ENCODE results near the gene ASIC2. TPM values are rescaled to one million over a fixed set of nuclear protein-coding genes. Genes with fewer than 3 reads are reported as not detected.

Gene ASIC2
- total RNA-seq, 4 donors from 2014 or later = 0.48 TPM; not detected in 3

DNA sequence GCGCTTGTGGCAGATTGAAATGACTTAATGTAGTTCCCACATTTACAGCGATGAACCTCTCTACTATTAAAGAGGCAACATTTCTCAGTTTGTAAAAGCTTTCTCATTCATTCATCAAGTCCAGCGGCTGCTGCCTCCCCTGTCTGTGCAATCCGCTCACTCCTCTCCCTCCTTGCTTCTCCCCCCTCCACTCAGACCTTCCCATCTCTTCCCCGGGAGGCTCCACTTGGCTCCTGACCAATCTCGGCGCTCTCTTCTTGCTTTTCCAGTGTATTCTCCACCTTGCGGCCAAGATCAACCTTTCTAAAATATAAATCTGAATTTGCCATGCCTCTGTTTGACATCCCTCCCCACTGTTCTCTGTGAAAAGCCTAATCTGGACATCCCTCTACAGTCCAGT is 117.5 kb downstream of the ASIC2 start:
- DNase-seq (ENCODE audit: low spot score) (no peak), ATAC-seq (ENCODE audit: low FRiP score) (peak; percentile 77)
- TF ChIP-seq, protein P1, sequence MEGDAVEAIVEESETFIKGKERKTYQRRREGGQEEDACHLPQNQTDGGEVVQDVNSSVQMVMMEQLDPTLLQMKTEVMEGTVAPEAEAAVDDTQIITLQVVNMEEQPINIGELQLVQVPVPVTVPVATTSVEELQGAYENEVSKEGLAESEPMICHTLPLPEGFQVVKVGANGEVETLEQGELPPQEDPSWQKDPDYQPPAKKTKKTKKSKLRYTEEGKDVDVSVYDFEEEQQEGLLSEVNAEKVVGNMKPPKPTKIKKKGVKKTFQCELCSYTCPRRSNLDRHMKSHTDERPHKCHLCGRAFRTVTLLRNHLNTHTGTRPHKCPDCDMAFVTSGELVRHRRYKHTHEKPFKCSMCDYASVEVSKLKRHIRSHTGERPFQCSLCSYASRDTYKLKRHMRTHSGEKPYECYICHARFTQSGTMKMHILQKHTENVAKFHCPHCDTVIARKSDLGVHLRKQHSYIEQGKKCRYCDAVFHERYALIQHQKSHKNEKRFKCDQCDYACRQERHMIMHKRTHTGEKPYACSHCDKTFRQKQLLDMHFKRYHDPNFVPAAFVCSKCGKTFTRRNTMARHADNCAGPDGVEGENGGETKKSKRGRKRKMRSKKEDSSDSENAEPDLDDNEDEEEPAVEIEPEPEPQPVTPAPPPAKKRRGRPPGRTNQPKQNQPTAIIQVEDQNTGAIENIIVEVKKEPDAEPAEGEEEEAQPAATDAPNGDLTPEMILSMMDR (IDR thresholded peaks at IDR 0.05) = no peak

DNA sequence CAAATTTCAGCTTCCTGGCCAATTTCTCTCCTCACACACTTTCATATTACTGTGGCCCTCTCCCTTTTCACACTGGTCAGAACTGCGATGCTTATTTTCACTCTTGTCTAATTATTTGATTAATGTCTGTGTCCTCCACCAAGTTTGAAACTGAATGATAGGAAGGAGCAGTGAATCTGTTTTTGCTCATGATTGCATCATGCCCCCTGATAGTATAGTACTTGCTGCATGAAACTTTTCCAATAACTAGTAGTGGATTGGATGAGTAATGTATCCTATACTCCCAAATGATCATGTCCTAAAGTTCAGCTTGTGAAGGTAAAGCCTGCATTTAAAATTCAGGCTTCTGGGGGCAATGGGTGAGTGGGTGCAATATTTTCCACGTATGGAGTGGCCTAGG is 121.2 kb downstream of the ASIC2 start:
- TF ChIP-seq, protein P1 (IDR thresholded peaks at IDR 0.05) = no peak
- DNase-seq (ENCODE audit: low spot score) = no peak

DNA sequence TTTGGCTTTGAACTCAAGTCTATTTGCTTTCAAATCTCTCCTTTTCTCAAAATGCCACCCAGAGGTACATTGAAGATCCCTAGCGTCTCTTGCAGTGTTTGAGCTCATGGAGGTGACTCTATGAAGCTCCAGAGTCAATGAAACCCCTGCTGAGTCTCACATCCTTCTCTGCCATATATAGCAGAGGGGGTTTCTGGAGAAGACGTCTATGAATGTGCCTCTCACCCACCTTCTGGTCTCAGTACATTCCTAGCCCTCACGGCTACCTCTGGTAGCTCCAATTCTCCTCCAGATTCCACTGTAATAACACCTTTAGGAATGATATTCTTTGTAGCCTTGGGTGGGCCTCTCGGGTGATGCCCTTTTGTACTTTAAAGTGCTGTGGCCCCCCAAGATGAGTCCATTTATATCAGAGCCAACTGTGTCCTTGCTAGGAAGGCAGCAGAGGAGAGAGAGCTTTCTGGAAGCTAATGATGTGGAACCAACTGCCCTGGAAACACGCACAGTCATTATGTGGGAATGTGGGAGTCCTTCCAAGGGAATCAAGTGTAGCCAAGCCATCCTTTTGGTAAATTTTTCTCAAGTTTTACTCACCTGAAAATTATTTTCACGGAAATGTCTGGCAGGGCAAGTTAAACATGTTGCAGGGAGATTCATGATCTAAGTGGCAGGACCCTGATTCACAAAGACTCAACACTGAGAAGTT is 123.4 kb downstream of the ASIC2 start:
- DNase-seq (ENCODE audit: low spot score) = no peak
- TF ChIP-seq, protein P1 (IDR thresholded peaks at IDR 0.05) = no peak
- peak; percentile 69 for ATAC-seq (ENCODE audit: low FRiP score)

More for the DNA sequence above, 121.2 kb downstream of the ASIC2 start:
- ATAC-seq (ENCODE audit: low FRiP score) = no peak

DNA sequence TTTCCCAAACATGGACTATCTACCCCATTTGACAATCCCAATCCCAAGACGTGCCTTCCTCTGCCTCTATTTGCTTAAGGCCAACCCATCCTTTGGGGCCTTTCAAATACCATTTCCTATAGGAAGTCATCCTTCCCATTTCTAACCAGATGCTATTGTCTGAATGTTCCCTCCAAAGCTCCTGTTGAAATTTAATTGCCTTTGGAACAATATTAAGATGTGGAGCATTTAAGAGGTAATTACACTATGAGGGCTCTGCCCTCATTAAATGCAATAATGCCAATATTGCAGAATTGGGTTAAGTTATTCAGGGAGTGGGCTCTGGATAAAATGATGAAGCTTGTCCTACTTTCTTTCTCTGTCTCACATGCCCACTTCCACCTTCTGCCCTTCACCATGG is 125.4 kb downstream of the ASIC2 start:
- ATAC-seq (ENCODE audit: low FRiP score) (no peak), DNase-seq (ENCODE audit: low spot score) (no peak)
- TF ChIP-seq, protein P1 (IDR thresholded peaks at IDR 0.05) = no peak

DNA sequence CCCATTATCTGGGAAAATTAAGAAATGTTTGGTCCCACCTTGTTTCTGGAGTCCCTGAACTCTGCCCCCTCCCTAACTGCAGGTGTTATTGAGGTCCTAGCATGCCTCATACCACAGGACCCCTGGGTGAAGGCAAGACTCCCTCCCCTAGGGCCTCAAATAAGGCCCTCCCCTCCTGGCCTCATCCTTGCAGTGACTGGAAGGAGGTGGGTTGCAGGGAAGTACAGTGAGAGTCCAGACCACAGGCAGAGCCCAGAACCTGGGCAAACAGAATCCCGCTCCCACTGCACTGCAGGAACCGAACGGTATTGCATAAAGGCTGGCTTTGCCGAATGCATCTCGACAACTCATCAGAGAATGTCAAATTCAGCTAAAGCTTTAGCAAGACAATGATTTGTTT is 126.6 kb downstream of the ASIC2 start:
- TF ChIP-seq, protein P1 (IDR thresholded peaks at IDR 0.05) = no peak
- ATAC-seq (ENCODE audit: low FRiP score) = no peak

DNA sequence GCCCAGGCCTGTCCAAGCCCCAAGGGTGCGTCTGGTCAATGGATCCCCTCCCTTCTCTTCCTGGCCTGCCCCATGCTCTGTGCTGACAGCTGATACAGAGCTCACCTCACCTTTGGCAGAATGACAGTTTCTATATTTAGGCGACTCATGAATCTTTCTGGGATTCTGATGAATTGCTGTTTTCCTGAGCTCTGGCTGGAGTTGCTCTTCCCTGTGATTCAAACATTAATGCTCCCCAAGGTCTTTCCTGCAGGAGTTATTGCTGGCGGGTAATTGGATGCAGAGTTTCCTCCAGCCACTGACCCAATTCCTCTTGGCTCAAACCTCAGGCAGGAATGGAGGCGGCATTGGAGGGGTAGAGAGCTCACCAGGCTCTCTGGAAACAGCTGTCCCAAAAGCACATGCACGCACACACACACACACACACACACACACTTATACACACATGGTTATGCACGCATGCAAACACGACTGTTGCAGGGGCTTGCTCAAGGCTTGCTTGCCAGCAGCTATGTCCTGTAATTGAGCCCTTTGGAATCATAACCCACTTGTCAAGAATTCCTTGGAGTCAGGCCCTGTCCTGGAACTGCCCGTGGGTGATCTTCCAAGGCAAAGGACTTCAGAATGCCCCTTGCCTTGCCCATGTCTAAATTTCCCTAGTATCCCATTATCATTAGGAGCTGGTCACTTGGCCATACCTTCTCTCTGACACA is 128.8 kb downstream of the ASIC2 start:
- TF ChIP-seq, protein P1 (IDR thresholded peaks at IDR 0.05) = no peak
- DNase-seq (ENCODE audit: low spot score) (no peak), ATAC-seq (ENCODE audit: low FRiP score) (peak; percentile 48)

More for the DNA sequence above, 126.6 kb downstream of the ASIC2 start:
- DNase-seq (ENCODE audit: low spot score) = no peak

Data from omental fat pad (tissue), 4 donors.